Central memory CD8-positive, alpha-beta T cell (primary cell): ENCODE results near the gene UNC5A.

Experiments
- ATAC-seq: fragments of 150-1000 bp; cut with Tn5 transposase; replicated peaks from 2 replicates; pipeline ENCODE4 v1.10.0; 2022; ENCODE audit warnings: mild to moderate bottlenecking, moderate FRiP score, moderate number of reproducible peaks; ENCODE audit not compliant: poor library complexity, severe bottlenecking; ENCODE audit errors: extremely low read depth
- DNase-seq, 2 donors: peaks; one replicate each; pipeline ENCODE4 v3.0.0; 2021; ENCODE audit warnings: low spot score in 2 of 2
- H3K27ac Mint-ChIP-seq: one replicate; pipeline ENCODE4 v1.8.0; 2022; ENCODE audit warnings: low read depth, mild to moderate bottlenecking, moderate library complexity, mixed read lengths
- H3K27me3 Mint-ChIP-seq: one replicate; pipeline ENCODE4 v1.8.0; 2022; ENCODE audit warnings: mixed read lengths
- H3K36me3 Mint-ChIP-seq: one replicate; pipeline ENCODE4 v1.8.0; 2022; ENCODE audit warnings: mild to moderate bottlenecking, moderate library complexity, mixed read lengths; ENCODE audit not compliant: insufficient read depth
- H3K4me1 Mint-ChIP-seq: one replicate; pipeline ENCODE4 v1.8.0; 2022; ENCODE audit warnings: mixed read lengths
- H3K4me3 Mint-ChIP-seq: one replicate; pipeline ENCODE4 v1.8.0; 2022; ENCODE audit warnings: mild to moderate bottlenecking, moderate library complexity, mixed read lengths
- H3K9me3 Mint-ChIP-seq: one replicate; pipeline ENCODE4 v1.8.0; 2022; ENCODE audit warnings: mixed read lengths

The UNC5A gene

DNA sequence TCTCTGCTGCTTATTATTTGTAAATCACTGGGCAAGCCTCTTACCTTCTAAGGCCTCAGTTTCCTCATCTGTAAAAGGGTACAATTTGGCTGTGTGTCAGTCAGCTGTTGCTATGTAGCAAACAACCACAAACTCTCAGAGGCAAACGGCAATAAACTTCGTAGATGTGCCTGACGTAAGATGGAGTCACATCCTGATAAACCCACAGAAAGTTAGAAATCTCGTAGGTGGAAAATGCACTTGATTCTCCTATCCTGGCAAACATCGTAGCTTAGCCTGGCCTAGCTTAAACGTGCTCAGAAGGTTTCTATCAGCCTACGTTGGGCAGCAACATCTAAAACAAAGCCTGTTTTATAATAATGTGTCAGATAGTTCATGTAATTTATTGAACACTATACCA lies 35.0 kb upstream of the UNC5A start:
- Mint-ChIP-seq H3K9me3 (no peaks in the 10 kb centered on the region), H3K36me3 (no peaks in the 10 kb centered on the region), H3K27me3 (peaks cover 73% of the 10 kb centered on the region), H3K27ac (no peak overlapping the region), H3K4me3 (no peak overlapping the region), H3K4me1 (no peaks in the 10 kb centered on the region)
- ATAC-seq (no peak), DNase-seq (no peak)

DNA sequence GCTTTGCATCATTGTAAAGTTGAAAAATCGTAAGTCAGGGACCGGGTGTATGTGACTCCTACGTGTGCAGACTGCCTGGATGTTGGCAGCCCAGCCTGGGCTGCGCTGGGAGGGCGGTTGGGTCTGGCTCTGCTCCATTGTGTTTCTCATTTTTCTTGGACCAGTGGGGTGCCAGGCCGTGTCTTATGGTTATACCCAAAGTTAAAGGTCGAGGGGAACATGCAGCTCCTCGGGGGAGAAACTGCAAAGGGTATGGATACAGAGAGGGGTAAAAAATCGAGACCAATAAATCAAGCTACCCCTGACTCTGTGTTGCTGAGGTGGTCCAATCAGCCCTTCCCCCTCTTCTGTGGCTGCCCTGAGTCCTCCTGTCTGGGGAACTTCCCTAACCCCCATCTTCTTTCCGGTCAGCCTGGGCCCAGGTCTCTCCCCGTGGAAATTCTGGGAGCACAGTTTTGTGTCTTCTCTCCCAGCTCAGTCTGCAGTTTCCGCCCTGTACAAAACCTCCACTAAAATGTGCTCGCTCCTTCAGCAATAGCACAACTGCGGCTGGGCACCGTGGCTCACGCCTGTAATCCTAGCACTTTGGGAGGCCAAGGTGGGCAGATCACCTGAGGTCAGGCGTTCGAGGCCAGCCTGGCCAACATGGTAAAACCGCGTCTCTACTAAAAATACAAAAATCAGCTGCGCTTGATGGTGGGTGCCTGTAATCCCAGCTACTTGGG lies 34.1 kb upstream of the UNC5A start:
- ATAC-seq: no peak
- no peak overlapping the region for H3K4me3 Mint-ChIP-seq
- H3K9me3 Mint-ChIP-seq: no peaks in the 10 kb centered on the region
- H3K36me3 Mint-ChIP-seq: no peaks in the 10 kb centered on the region
- H3K27me3 Mint-ChIP-seq: peaks cover 79% of the 10 kb centered on the region
- H3K27ac Mint-ChIP-seq: no peak overlapping the region
- peak in 1 of 2 donors; percentile 8 for DNase-seq
- no peaks in the 10 kb centered on the region for H3K4me1 Mint-ChIP-seq

DNA sequence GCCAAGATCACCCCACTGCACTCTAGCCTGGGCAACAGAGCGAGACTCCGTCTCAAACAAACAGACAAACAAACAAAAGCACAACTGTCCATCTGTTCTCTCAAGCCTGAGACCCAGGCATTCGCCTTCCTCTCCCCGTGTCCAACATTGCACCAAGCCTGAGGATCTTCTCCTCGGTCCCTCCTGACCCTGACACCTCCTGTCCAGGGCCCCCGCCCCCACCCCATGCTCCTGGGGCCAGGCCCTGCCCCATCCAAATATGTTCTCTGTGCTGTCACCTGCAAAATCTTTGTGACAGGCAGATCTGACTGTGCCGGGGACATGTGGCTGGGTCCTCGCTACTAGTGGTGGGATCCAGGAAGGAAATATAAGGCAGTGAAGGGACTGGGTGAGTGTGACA lies 33.4 kb upstream of the UNC5A start:
- H3K4me3 Mint-ChIP-seq: no peak overlapping the region
- H3K36me3 Mint-ChIP-seq: no peaks in the 10 kb centered on the region
- no peaks in the 10 kb centered on the region for H3K4me1 Mint-ChIP-seq
- DNase-seq: peak in 1 of 2 donors; percentile 8
- no peak for ATAC-seq
- no peaks in the 10 kb centered on the region for H3K9me3 Mint-ChIP-seq
- no peak overlapping the region for H3K27ac Mint-ChIP-seq
- peaks cover 79% of the 10 kb centered on the region for H3K27me3 Mint-ChIP-seq

DNA sequence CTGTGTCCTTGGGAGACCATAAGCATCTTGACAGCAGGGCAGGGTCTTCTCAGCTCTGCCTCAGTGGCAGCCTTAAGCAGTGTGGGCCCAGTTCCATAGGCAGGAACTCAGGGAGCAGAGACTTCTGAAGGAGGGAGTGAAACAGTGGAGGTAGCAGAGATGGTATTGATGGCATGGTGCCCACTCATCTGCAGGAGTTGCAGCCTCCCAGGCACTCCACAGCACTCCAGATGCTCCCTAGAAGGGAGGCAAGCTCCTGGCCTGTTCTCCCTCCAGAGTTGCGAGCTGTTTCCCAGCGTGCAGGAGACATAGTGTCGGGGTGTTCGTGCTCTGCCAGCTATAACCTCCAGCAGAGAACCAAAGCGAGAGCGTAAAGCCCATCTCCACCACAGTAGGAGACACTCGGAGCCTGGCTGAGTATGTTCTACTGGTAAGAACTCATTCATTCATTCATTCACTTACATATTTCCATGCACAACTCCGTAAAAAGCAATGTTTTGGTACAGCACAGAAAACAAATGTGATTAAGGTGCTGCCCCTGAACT lies 31.4 kb upstream of the UNC5A start:
- no peaks in the 10 kb centered on the region for H3K9me3 Mint-ChIP-seq
- no peak overlapping the region for H3K4me3 Mint-ChIP-seq
- ATAC-seq (no peak), DNase-seq (no peak)
- no peaks in the 10 kb centered on the region for H3K4me1 Mint-ChIP-seq
- H3K36me3 Mint-ChIP-seq: no peaks in the 10 kb centered on the region
- H3K27ac Mint-ChIP-seq: no peak overlapping the region
- H3K27me3 Mint-ChIP-seq: peaks cover 81% of the 10 kb centered on the region

DNA sequence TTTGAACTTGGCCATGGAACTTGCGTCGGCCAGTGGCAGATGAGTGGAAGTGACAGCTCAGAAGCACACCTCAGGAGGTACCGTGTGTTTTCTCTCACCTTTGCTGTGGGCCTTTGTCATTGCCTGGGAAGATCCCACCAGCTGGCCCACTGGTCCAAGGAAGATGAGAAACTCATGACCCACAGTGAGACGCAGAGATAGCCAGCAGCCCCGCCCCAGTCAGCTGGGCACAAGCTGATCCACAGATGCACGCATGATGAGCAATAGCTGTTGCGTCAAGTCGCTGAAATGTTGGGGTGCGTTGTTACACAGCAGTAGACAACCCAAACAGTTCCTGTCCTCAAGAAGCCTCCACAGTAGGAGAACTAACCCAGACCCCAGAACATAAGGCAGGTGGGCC lies 30.8 kb upstream of the UNC5A start:
- Mint-ChIP-seq H3K36me3 (no peaks in the 10 kb centered on the region), H3K4me1 (no peaks in the 10 kb centered on the region), H3K4me3 (no peak overlapping the region), H3K27ac (no peak overlapping the region), H3K9me3 (no peaks in the 10 kb centered on the region), H3K27me3 (peaks cover 80% of the 10 kb centered on the region)
- ATAC-seq (no peak), DNase-seq (no peak)

DNA sequence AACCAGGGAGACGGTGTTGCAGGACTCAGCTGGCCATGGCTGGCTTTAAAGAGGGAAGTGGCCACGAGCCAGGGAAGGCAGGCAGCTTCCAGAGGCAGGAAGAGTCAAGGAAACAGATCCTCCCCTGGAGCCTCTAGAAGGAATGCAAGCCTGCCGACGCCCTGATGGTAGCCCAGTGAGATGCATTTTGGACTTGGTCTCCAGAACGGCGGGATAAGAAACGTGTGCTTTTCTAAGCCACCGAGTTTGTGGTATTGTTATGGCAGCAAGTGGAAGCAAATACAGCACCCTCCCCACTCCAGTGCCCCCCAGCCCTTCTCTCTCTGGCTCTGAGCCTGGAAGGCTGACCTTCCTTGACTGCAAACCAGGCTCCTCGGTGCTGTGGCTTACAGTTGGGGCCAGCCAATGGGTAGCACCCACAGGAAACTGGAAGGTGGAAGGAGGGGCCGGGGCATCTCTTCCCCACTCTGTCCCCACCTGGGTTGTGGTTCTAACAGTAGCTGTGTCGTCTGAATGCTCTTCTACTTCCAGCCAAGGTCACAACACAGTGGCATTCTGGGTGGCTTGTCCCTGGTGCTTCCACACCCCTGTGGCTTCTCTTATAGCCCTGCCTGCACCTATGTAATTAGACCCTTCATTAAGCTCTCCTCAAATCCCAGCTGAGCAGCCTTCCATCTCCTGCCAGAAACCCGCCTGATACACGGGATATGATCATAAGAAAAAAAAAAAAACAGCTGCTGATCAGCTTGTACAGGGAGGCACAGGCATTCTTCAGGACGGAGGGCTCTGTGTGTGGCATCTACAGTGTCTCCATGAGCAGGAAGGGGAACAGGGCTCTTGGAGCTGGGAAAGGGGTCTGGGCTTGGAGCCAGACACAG lies 29.9 kb upstream of the UNC5A start:
- H3K4me1 Mint-ChIP-seq: no peaks in the 10 kb centered on the region
- ATAC-seq: no peak
- H3K36me3 Mint-ChIP-seq: no peaks in the 10 kb centered on the region
- no peak for DNase-seq
- no peak overlapping the region for H3K4me3 Mint-ChIP-seq
- no peak overlapping the region for H3K27ac Mint-ChIP-seq
- no peaks in the 10 kb centered on the region for H3K9me3 Mint-ChIP-seq
- H3K27me3 Mint-ChIP-seq: peaks cover 76% of the 10 kb centered on the region

DNA sequence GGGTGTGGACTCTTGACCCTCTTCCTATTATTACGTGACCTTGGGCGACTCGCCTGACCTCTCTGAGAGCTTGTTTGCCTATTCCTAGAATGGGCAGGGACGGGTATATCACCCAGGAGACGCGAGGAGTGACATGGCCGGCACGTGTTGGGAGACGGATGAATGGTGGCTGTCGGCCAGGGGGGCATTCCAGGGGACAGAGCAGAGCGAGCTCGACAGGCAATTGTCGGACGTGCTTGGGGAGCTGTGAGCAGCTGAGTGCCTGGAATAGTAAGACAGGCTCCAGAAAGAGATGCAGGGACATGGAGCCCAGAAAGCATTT lies 29.3 kb upstream of the UNC5A start:
- Mint-ChIP-seq H3K4me3 (no peak overlapping the region), H3K27ac (no peak overlapping the region), H3K36me3 (no peaks in the 10 kb centered on the region), H3K9me3 (no peaks in the 10 kb centered on the region), H3K4me1 (no peaks in the 10 kb centered on the region), H3K27me3 (peaks cover 70% of the 10 kb centered on the region)
- DNase-seq (no peak), ATAC-seq (no peak)

DNA sequence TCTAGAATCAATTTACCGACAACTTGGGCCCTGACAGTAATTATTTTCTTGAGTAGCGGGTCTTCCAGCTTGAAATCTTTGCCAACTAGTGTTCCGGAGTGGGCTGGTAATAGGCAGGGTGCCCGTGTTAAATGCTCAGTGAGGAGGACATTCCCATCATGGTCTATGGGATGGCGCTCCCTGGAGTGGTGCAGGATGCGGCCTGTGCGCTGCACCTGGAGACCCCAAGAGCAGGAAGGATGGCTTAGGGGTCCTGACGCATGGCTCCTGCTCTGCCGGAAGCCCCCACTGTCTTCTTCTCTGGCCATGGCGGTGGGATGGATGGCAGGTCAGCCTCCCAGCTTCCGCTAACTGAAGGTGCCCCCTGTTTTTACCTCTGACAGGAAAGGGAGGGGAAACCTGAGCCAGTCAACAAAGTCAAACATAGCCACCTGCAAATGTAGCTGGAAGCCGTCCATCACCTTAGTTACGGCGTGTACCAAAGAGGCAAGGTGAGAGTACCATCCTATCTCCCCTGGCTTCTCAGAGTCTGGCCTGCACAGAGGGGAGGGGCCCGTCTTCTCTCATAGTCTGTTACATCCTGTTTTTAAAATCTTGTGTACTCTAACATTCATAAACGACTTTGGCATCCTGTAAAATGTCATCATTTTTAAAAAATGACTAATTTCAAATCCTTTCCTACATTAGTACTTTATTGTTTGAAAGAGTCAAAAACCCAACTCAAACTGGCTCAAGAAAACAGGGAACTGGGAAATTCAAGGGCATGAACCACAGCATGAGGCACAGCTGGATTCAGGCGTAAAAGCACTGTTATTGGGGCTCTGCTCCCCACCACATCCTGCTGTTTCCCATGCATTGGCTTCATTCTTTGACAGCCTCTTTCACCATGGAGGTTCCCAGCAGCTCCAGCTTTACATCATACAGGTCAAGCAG lies 28.5 kb upstream of the UNC5A start:
- H3K27me3 Mint-ChIP-seq: peaks cover 62% of the 10 kb centered on the region
- ATAC-seq (no peak), DNase-seq (no peak)
- no peaks in the 10 kb centered on the region for H3K9me3 Mint-ChIP-seq
- no peak overlapping the region for H3K4me3 Mint-ChIP-seq
- H3K4me1 Mint-ChIP-seq: no peaks in the 10 kb centered on the region
- H3K27ac Mint-ChIP-seq: no peak overlapping the region
- H3K36me3 Mint-ChIP-seq: no peaks in the 10 kb centered on the region

DNA sequence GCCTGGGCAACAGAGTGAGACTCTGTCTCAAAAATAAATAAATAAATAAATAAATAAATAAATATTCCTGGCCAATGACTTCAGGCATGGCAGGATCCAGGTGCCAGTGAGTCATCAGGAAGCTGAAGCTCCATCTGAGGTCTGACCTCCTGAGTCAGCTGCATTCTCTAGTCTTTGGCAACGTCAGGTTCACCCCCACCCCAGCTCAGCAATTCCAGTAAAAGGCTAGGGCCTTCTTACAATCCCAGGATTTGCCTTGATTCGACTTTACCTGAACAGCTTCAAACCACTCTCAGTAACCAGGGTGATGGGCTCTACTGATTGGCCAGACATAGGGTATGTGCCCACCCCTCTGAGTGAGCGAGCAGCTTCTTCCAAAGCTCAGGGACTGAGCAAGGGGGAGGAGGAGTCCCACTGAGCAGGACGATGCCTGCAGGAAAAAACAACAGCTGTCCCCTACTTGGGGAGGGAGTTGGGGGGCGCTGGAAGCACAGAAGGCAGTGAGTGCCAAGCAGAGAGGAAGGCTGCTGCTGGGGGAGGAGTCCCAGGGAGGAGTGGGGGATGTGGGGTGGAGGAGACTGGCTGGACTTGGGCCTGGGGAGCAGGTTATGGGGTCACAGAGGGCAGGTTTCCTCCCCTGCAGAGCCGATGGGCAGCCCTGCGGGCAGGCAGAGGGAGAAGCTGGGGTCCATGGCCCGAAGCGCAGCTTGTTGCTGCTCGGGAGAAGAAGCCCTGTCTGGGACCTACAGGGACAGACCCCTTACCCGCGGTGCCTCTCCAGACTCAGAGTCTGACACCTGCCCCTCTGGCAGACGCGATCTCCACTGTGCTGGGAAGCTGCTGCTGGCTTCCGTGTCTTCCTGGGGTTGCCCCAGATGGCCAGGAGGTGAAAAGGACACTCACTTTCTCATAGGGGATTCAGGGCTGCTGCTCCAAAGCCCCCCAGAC lies 25.9 kb upstream of the UNC5A start:
- Mint-ChIP-seq H3K4me3 (no peak overlapping the region), H3K27ac (no peak overlapping the region), H3K27me3 (peaks cover 67% of the 10 kb centered on the region), H3K36me3 (no peaks in the 10 kb centered on the region), H3K4me1 (no peaks in the 10 kb centered on the region), H3K9me3 (no peaks in the 10 kb centered on the region)
- ATAC-seq (no peak), DNase-seq (no peak)

DNA sequence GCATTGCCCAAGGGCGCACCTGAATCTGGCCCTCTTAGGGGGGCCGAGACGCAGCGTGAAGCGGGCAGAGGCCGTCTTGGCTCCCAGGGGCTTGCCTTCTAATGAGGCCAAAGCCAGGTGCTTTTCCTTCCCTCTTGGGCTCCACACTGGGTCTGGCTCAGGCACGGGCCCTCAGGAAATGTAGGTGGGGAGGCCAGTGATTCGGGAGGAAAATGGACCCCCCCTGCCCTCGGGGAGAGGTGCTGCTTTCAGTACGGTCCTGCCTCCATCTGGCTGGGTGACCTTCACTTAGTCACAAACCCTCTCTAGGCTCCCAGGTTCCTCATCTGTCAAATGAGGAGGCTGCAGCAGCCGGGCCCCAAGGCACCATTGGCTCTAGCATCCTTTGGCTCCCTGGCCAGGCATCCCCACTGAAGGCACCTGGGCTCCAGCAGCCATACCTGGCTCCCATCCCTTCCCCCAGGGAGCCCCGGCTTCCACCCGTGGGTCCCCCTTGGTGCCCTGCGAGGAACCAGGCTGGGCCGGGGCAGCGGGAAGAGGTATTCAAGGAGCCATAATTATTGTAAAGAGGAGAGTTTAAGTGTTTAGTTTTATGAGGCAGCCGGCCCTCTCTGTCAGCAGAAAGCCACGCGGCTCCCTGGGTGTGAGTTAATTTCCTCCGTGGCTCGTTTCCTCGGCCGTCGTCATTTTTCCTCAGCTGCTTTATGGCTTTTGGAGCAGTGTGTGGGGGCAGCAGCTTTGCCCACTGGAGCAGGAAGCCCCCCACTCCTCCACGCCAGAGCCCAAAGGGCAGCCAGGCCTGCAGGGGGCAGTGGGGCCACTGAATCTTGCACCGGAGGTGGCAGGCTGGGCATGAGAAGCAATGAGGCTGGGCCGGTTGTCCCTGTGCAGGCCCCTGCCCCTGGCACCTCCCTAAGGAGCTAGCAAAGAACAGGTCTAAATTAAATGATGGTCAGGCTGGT lies 24.9 kb upstream of the UNC5A start:
- H3K9me3 Mint-ChIP-seq: no peaks in the 10 kb centered on the region
- no peaks in the 10 kb centered on the region for H3K36me3 Mint-ChIP-seq
- no peak overlapping the region for H3K4me3 Mint-ChIP-seq
- H3K27ac Mint-ChIP-seq: no peak overlapping the region
- no peak for ATAC-seq
- no peaks in the 10 kb centered on the region for H3K4me1 Mint-ChIP-seq
- peaks cover 67% of the 10 kb centered on the region for H3K27me3 Mint-ChIP-seq
- DNase-seq: no peak

DNA sequence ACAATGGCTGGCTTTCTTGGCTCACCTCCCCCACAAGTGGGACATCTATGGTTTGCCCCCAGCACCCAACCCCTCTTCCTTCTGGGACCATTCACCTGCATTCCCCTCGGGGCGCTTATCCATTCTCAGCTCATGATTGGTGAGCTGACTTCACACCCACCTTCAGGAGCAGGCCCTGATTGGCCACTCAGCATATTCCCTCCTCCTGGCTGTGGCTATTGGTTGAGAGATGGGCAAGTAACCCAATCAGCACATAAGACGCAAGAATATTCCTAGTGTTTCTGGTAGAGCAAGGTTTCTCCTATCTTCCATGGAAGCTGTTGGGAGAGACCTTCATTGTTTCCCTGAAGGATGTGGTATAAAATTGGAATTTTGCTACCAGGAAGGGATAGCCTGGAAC lies 22.7 kb upstream of the UNC5A start:
- no peak for ATAC-seq
- no peaks in the 10 kb centered on the region for H3K4me1 Mint-ChIP-seq
- no peak overlapping the region for H3K27ac Mint-ChIP-seq
- peaks cover 75% of the 10 kb centered on the region for H3K27me3 Mint-ChIP-seq
- H3K4me3 Mint-ChIP-seq: no peak overlapping the region
- DNase-seq: no peak
- no peaks in the 10 kb centered on the region for H3K9me3 Mint-ChIP-seq
- no peaks in the 10 kb centered on the region for H3K36me3 Mint-ChIP-seq
